ENCODE results near the gene IL11RA.

GRCh38 chr9:34628656-34629490, 23.1 kb upstream of the IL11RA start, which contains the start of gene ARID3C:
- TF ChIP-seq POLR2AphosphoS5 (IDR thresholded peaks at IDR 0.05; ENCODE audit: low read depth, low read length) (no peak), TAF1 (IDR thresholded peaks at IDR 0.05; ENCODE audit: borderline replicate concordance, insufficient read depth, low read length) (no peak)
